Right lobe of liver (tissue), 6 donors: ENCODE measurements around the gene RPL18. TPM values are rescaled to one million over a fixed set of nuclear protein-coding genes. Genes with fewer than 3 reads are reported as not detected.

Experiments used
- ATAC-seq, 4 donors: fragments of 200-7000 bp; cut with Tn5 transposase; one replicate each; pipeline ENCODE4 v1.9.1; 2020; ENCODE audit warnings: mild to moderate bottlenecking in 4 of 4, moderate library complexity in 4 of 4
- DNase-seq, 3 donors: peaks; one replicate each; pipeline ENCODE4 v3.0.0-alpha.2; 2020
- H3K27ac ChIP-seq, 3 donors: fragments of 200-600 bp; one replicate each; pipeline ENCODE4 v1.8.0; 2022
- H3K27me3 ChIP-seq, 2 donors: fragments of 200-600 bp; one replicate each; pipeline ENCODE4 v1.8.0; 2022
- H3K36me3 ChIP-seq, 4 donors: fragments of 200-600 bp; sonication (generic) in 1 of 4; one replicate each; pipeline versions ENCODE4 v1.5.1 to v1.8.0; 2017 to 2022; ENCODE audit warnings: control low read depth in 1 of 4
- H3K4me1 ChIP-seq, 4 donors: fragments of 200-600 bp; sonication (generic) in 1 of 4; one replicate each; pipeline versions ENCODE4 v1.5.1 to v1.8.0; 2017 to 2022; ENCODE audit warnings: control low read depth in 1 of 4
- H3K4me3 ChIP-seq, 3 donors: fragments of 200-600 bp; one replicate each; pipeline ENCODE4 v1.8.0; 2022
- H3K9me3 ChIP-seq, 4 donors: fragments of 200-600 bp; sonication (generic) in 1 of 4; one replicate each; pipeline versions ENCODE4 v1.5.1 to v1.8.0; 2017 to 2022; ENCODE audit warnings: control low read depth in 1 of 4
- CTCF ChIP-seq, 4 donors: fragments of 200-600 bp in 3 of 4; fragments of 450-650 bp in 1 of 4; IDR thresholded peaks; one replicate each; pipeline versions ENCODE4 v1.5.1 to v1.8.0; 2016 to 2022; ENCODE audit warnings: antibody characterized with exemption in 4 of 4, mild to moderate bottlenecking in 2 of 4
- POLR2A ChIP-seq: fragments of 450-650 bp; IDR thresholded peaks from one replicate; pipeline ENCODE4 v1.6.1; 2017; ENCODE audit warnings: antibody characterized with exemption, mild to moderate bottlenecking
- WGBS: methylation state at CpG from one replicate; pipeline ENCODE4 v1.1.6; 2018; ENCODE audit warnings: low coverage, low lambda C conversion rate; ENCODE audit not compliant: insufficient coverage; ENCODE audit errors: missing lambda C conversion rate; 5-methylcytosine and 5-hydroxymethylcytosine counted together
- intact Hi-C, 2 donors: fragments of 100-400 bp; cut with DNase I; formaldehyde crosslinking; loops; one replicate each; pipeline versions ENCODE4 v1.11.2 to v1.14.1; 2022
- total RNA-seq, 6 experiments: library from RNA; depleted of rRNA in 2 of 6; stranded (reverse); fragments of >200 nt in 2 of 6; fragmentation: NEBNext Ultra II Directional in 3 of 6; extraction: Animal tissue kit (Norgen Biotek cat#: 25700) in 3 of 6; gene quantifications; one replicate each; pipeline versions ENCODE4 v1.1.0 to v1.2.4, GENCODE V29; 2016 to 2023
- donor health status: DM: no; HTN: yes; CAD: no.
- donor health status: DM: no; HTN: no; CAD: no.
- donor health status: DM: no; HTN: no; CAD: no.
- donor health status: DM: no; HTN: yes; CAD: no.
- donor health status: DM: no; HTN: yes; CAD: no.

The RPL18 gene
- total RNA-seq, 6 experiments from 2014 or later, result 355 to 867 (median 385) TPM

GRCh38 chr19:48635263-48635965 lies 16.4 kb upstream of the RPL18 start:
- WGBS, result 2% methylated on average over 13 of the region's 67 CpGs
- Histone ChIP-seq H3K9me3 (no peaks in the 10 kb centered on the region), H3K27me3 (no peaks in the 10 kb centered on the region), H3K36me3 (no peaks in the 10 kb centered on the region), H3K4me1 (peaks cover 0 to 28% (median 16%) of the 10 kb centered on the region in 4 donors), H3K27ac (peak overlapping the region; percentile 87 to 97 (median 88)), H3K4me3 (peak overlapping the region; percentile 62 to 74 (median 72))
- ATAC-seq (peak; percentile 46 to 56 (median 52)), DNase-seq (peak; percentile 82 to 87 (median 84))
- intact Hi-C loops, result no loop called here
- TF ChIP-seq POLR2A (peak; percentile 38), CTCF (IDR thresholded peaks at IDR 0.05) (no peak)

- peak overlapping the region; percentile 81 to 92 (median 88) for H3K27ac ChIP-seq
- no peaks in the 10 kb centered on the region for H3K36me3 ChIP-seq
- H3K4me1 ChIP-seq, result peaks cover 0 to 28% (median 16%) of the 10 kb centered on the region in 4 donors
- H3K4me3 ChIP-seq, result peak overlapping the region; percentile 1 to 74 (median 72)
- H3K9me3 ChIP-seq, result no peaks in the 10 kb centered on the region
- TF ChIP-seq CTCF (IDR thresholded peaks at IDR 0.05), result no peak
- TF ChIP-seq POLR2A, result peak; percentile 56
- intact Hi-C loops, result no loop called here
- ATAC-seq (peak; percentile 54 to 66 (median 55)), DNase-seq (peak; percentile 96 to 98 (median 98))
- no peaks in the 10 kb centered on the region for H3K27me3 ChIP-seq
- WGBS, result 4% methylated on average over 12 of the region's 37 CpGs
These were observed 15.7 kb upstream of the RPL18 start for GRCh38 chr19:48634424-48635262.

DNA sequence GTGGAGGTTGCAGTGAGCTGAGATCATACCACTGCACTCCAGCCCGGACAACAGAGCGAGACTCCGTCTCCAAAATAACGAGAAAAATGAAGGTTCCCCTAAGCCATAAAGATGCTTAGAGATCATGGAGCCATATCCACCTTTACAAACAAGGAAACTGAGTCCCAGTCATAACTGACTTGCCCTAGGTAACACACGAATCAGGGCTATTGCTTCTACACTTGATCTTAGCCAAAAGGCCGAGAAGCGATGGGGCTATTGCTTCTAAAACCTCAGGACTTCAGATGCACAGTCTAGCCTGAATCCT lies 15.0 kb upstream of the RPL18 start:
- Histone ChIP-seq H3K9me3 (no peaks in the 10 kb centered on the region), H3K27ac (peak overlapping the region; percentile 80 to 88 (median 81)), H3K36me3 (no peaks in the 10 kb centered on the region), H3K27me3 (no peaks in the 10 kb centered on the region), H3K4me3 (peak overlapping the region in 1 of 3 donors; percentile 74), H3K4me1 (peaks cover 0 to 28% (median 16%) of the 10 kb centered on the region in 4 donors)
- 51% methylated on average over 7 of the region's 7 CpGs for WGBS
- intact Hi-C loops, result no loop called here
- no peak for TF ChIP-seq POLR2A
- no peak for TF ChIP-seq CTCF (IDR thresholded peaks at IDR 0.05)
- no peak for DNase-seq
- no peak for ATAC-seq

- intact Hi-C loops, result no loop called here
- H3K27ac ChIP-seq, result peak overlapping the region in 2 of 3 donors; percentile 80 to 88
- DNase-seq (no peak), ATAC-seq (no peak)
- H3K27me3 ChIP-seq, result no peaks in the 10 kb centered on the region
- 55% methylated on average over 17 of the region's 22 CpGs for WGBS
- peaks cover 0 to 29% (median 16%) of the 10 kb centered on the region in 4 donors for H3K4me1 ChIP-seq
- H3K9me3 ChIP-seq, result no peaks in the 10 kb centered on the region
- TF ChIP-seq CTCF (IDR thresholded peaks at IDR 0.05), result no peak
- no peaks in the 10 kb centered on the region for H3K36me3 ChIP-seq
- H3K4me3 ChIP-seq, result no peak overlapping the region
These were observed 14.4 kb upstream of the RPL18 start for GRCh38 chr19:48633148-48634035.
